Measurements from ENCODE around the gene TMEM9.
"Not testable (repeated sequence)": the region's sequence is repeated elsewhere in the genome, so short reads cannot be mapped to it uniquely, and the experiment has no call there.

TMEM9 gene

DNA sequence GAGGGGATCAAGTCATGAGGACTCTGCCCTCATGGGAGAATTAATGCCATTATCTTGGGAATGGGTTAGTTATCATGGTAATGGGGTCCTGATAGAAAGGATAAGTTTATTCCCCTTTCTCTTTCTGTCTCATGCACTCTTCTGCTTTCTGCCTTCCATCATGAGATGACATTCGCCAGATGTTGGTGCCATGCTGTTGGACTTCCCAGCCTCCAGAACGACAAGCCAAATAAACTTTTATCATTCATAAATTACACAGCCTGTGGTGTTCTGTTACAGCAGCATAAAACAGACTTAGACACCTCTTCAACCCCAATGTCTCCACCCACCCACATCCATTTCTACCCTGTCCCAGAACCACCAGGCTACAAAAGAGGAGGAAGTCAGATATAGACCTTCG, 24.4 kb upstream of the TMEM9 start:
- DNase-seq = no peak

DNA sequence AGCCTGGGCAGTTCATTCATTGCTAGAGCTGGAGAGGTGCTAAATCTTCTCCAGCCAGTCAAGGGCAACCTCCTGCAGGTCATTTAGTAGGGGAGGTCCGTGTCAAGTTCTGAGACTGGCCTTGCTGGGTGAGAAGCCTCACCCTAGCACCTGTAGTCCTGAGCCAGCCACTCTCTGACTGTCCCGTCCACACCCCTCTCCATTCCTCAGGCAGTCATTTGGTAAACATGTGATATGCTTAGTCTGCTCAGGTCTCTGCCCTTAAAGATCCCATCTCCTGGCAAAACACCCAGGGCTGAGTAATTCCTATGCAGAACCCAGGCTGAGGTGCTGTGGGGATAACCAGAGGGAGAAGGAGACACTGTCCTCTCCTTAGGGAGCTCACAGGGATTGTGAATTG, 22.7 kb upstream of the TMEM9 start:
- DNase-seq = no peak

DNA sequence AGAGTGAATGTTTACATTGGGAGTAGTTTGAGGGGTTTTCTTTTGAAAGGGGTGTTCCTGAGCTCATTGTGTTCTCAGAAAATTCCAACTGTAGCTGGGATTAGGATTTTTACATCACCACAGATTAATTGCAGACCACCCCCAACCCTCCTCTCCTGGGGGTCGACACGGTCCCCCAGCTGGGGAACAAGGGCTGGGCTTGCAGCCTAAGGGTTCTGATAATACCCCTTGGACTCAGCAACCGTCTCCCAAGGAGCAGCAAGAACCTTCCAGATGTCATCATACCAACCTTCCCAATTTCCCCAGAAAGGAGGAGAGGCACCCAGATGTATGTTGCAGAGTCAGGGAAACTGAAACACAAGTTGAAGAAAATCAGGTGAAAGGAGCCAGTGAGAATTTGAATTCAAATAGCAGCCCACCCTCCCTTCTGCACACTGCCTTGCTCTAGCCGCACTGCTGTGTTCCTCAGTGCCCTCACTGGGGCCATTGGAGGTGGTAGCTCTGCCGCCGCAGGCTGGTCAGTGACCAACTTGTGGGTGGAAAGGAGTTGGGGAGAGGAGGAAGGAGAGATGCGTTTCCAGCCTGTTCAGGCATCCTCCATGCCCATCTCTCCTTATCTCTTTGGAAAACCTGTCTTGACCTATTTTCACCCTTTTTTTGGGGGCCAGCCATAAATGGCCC, 21.7 kb upstream of the TMEM9 start:
- DNase-seq = no peak

DNA sequence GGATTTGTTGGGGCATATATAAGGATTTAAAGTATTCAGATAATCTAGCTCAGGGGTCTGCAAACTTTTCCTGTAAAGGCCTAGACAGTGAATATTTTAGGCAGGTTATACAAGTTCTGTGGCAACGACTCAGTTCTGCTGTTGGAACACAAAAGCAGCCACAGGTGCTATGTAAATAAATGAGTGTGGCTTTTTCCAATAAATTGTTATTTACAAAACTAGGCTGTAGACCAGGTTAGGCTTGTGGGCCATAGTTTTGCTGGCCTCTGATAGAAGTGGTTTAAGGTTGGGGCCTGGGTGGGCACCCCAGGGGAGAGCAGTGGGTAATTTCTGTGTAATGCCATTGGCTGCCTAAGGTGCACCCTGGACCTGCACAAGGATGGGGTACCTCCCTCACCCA, 19.5 kb upstream of the TMEM9 start:
- no peak for DNase-seq

DNA sequence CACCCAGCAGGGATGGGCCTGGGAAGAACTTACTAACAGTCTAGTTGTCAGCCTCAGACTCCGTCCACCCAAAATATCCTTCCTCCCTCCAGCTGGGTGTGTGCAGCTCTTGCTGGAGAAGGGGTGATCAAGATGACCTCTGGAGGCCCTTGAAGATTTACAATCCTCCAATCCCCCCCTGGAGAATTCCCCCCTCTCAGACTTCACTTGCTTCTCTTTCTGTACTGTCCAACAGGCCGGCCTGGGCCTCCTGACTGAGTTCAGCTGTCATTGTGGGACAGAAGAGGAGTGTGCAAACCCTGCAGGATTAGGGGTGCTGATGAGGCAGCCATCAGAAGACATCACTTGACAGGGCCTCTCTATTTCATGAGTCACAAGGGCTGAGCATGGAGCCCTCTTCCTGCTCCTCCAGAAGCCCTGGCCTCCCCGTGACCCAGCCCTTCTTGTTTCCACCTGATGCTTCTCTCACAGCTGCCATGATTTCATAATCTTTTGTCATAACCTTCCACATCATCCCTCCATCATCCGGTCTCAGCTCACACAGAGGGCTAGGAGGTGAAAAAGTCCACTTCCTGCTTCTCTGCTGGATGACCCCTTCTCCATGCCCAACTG, 18.8 kb upstream of the TMEM9 start:
- no peak for DNase-seq

DNA sequence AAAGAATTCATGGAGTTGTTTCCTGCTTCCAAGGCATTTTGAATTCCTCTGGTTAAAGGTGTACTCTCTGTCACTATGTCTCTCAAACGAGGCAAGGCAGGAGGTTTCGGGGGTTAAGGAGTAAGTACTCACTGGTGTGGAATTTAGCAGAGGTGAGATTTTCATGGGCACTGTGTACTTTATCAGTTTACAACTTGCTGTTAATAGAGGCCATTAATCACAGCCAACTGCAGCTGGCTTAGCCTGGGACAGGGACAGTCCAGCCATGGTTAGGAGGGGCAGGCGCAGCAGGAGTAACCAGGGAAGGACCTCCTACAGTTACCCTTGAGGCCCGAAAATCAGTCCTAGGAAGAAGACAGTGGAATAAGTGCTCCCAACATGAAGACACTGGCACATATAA, 18.1 kb upstream of the TMEM9 start:
- DNase-seq = no peak

DNA sequence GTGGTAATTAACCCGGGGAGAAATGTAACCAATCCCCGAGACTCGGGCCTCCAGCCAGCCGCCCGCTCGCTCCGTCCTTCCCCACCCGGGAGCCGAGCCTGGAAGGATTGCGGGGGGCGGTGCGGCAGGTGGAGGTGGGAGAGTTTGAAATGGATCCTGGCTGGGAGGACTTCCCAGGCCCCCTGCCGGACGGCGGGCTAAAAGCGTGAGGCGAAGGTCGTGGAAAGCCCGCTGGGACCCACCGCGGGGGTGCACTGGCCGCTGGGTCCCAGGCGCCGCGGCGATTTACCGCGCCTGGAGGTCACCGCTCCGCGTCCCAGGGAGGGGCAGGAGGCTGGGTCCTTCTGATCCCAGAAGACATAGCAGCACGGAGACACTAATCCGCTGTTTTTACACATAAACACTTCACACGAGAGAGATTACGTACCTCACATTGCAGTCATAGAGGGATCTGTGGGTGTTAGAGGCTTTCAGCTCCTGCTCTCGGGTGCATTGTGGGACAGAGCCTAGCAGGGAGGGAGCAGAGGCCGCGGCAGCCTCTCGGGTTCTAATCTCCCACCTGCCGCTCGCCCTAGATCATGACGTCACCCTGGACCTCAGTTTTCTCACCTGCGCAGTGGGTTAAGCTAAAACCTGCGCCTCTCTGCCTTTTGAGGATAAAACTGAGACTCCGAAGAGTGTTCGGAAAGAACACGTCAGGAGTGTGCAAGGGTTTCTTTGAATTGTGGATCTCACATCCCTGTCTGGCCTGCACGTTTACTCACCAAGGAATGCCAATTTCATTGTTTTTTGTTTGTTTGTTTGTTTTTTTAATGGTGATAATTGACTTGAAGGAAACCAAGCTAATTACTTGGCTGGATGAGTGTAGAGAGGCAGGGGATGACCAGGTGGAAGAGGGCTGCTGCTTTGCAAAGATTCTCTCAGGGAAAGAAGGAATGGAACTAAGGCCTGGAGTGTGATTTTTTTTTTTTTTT, 17.1 kb upstream of the TMEM9 start:
- DNase-seq = peak; percentile 94

DNA sequence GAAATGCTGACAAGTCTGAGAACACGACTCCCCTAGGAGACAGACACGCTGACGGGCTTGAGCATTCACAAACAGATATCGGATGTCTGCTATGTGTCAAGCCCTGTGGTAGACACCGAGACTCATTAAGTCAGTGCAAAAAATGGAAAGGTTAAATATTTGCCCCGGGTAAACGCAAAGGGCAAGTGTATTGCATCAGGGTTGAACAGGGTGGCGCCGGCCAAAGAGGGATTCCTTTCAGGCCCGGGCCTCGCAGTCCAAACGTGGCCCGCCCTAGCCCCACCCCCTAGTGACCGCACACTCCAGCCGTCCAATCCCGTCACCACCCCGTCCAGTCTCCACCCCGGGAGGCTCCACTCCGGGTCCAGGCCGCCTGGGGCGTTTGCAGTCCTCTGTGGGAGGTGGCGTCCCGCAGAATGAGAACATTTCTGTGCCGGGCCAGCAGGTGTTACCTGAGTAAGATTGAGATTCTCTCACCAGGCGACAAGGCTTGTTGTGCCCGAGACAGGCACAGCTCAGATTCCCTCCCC, 16.3 kb upstream of the TMEM9 start:
- DNase-seq = no peak

DNA sequence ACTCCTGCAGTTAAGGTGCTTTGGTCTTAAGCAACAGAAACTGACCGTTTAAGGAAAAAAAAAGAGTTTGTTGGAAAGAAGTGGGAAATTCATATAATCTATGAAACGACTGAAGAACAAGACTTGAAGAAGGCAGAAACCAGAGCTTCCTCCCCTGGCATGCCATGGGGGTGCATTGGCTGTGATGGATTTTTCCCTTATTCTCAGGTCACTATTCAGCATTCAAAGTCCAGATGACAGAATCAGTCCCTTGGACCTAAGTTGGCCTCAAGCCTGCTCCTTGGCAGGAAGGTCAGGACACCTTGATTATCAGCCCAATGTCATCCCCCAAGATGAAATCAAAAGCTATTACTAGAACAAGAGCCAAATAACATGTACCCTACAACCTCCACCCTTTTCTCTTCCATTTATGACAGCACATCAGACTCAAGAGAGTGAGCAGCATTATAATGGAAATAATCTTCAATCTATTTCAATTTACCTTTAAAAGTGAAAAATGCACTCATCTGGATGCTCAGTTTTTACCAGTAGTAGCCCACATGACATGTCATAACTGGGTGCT, 15.8 kb upstream of the TMEM9 start:
- DNase-seq = no peak

DNA sequence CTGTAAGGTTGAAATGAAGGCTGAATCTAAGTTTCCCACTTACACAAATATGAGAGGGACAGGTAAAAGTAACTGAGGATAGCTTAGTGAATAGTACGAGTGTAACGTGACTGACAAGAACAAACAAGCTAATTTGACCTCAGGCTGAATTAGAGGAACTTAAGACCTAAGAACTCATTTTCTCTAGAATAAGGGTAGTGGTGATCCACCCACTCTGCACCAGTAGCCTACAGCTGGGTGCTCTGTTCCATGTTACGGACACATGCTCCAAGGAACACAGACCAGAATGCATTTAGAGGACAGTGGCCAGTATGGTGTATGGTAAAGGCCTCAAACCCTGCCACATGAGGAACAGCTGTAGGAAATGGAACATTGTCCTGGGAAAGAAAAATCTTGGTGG, 14.9 kb upstream of the TMEM9 start:
- DNase-seq = no peak

DNA sequence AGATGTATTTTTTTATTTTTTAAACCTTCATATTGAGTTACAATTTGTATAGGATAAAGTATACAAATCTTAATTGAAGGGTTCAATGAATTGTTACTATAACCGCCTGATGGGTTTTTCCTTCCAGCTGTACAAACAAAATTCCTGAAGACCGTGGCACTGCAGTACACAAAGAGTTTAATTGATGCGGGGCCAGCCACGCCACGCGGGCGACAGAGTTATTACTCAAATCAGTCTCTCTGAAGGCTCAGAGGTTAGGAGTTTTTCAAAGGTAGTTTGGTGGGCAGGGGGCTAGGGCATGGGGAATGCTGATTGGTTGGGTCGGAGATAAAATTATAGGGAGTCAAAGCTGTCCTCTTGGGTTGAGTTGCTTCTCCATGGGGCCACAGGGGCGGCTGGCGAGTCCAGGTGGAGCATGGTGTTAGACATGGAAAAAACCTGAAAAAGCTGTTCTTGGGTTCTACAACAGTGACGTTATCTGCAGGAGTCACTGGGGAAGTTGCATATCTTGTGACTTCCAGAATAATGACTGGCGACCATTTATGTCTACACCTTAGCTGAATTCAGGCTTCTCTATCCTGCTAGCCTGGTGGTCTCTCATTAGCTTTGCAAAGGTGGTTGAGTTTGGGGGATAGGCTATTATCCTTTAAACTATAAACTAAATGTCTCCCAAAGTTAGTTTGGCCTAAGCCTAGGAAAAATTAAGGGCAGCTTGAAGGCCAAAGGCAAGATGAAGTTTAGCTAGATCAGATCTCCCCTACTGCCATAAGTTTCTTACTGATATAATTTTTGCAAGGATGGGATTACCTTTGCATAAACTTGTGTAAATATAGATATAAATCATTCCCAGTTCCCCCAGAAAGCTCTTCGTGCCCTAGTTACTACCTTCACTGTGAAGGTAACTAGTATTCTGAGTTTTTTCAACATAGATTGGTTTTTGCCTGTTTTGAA, 13.0 kb upstream of the TMEM9 start:
- DNase-seq = no peak

DNA sequence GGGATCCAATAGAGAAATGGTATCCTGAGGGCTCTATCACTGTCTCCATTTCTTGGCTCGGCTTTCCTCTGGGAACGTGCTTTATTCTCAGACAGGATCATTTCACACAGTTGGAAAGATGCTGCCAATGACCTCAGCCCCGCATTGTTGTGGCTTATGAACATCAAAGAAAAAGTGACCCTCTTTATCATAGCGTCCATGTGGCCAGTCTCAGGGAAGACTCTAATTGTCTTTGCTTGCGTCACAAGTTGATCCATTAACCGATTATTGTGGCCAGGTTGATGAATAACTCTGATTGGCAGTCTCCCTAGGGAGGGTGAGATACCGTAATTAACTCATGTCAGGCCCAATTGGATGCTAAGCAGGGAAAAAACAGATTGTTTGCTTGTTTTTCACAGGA, 10.4 kb upstream of the TMEM9 start:
- no peak for DNase-seq

DNA sequence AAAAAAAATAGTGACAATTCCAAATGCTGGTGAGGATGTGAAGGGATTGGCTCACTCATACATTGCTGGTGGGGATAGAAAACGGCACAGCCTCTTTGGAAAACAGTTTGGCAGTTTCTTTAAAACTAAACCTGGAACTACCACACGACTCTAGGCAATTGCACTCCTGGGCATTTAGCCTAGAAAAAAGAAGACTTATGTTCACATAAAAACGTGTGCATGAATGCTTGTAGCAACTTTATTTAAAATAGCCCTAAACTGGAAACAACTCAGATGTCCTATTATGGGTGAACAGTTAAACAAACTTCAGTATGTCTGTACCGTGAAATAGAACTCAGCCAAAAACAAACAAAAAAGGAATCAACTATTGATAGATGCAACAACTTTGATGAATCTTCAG, 9.4 kb upstream of the TMEM9 start:
- DNase-seq = no peak

DNA sequence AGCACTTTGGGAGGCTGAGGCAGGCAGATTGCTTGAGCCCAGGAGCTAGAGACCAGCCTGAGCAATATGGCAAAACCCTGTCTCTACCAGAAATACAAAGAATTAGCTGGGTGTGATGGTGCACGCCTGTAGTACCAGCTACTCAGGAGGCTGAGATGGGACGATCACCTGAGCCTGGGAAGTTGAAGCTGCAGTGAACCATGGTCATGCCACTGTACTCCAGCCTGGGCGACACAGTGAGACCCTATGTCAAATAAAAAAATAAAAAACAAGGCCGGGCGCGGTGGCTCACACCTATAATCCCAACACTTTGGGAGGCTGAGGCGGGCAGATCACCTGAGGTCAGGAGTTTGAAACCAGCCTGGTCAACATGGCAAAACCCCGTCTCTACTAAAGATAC, 8.8 kb upstream of the TMEM9 start:
- DNase-seq = not testable (repeated sequence)

DNA sequence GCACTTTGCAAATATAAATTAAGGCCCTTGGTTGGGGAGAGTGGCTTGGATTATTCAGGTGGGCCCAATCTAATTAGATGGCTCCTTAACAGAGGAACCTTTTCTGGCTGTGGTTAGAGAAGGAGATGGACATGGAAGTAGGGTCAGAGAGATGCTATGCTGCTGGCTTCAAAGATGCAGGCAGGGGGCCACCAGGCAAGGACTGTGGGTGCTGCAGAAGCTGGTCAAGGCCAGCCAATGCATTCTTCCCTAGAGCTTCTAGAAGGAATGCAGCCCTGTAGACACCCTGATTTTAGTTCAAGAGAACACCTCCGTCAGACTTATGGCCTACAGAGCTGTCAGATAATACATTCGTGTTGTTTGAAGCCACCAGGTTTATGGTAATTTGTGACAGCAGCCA, 3.7 kb upstream of the TMEM9 start:
- no peak for DNase-seq

DNA sequence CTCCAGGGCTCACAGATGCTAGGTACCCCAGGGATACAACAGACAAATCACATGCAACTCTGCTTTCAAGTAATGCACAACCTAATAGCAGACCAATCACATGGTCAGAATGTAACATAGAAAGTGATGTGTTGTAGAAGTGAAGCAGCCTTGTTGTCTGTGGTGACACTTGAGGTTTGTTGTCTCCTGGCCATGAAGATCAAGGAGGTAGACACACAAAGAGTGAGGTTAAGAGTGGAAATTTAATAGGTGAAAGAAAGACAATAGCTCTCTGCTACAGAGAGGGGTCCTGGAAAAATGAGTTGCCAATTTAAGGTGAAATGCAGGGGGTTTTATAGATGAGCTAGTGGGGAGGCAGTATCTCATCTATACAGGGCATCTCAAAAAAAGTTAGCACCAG, 2.5 kb upstream of the TMEM9 start:
- no peak for DNase-seq

DNA sequence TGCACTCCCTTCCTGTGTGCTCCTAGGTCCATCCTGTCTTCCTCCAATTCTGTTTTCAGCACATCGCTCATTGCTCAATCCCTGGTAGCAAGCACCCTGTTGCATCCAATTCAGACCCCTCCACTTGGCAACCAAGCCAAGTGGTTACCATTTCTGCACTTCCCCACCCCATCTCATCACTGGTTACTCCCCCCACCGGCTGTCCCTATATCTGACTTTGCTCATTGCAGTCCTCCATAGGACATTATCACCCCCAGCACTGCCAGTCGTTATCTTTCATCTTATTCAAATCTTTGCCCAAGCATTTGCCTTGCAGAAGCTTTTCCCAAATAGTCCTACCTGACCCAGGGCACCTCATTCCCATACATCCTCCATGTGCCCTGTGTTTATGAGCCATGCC, 2.1 kb upstream of the TMEM9 start:
- no peak for DNase-seq

DNA sequence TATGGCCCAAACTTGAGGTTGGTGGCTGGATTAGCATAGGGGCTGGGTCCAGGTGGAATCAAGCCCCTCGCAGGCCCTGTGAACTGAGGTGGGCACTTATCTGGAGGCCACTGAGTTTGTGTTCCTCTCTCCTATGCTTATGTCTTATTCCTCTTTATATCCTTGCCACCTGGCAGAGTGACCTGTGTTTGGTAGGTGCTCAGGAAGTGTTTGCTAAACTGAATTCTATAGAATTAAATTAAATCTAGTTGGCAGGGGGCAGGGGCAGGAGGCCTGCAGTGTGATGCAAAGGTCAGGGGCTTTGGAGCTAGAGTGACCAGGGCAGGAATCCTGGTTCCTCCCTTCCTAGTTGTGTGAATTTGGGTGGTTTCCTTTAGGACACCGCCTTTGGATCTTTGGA, 1.1 kb upstream of the TMEM9 start:
- no peak for DNase-seq

DNA sequence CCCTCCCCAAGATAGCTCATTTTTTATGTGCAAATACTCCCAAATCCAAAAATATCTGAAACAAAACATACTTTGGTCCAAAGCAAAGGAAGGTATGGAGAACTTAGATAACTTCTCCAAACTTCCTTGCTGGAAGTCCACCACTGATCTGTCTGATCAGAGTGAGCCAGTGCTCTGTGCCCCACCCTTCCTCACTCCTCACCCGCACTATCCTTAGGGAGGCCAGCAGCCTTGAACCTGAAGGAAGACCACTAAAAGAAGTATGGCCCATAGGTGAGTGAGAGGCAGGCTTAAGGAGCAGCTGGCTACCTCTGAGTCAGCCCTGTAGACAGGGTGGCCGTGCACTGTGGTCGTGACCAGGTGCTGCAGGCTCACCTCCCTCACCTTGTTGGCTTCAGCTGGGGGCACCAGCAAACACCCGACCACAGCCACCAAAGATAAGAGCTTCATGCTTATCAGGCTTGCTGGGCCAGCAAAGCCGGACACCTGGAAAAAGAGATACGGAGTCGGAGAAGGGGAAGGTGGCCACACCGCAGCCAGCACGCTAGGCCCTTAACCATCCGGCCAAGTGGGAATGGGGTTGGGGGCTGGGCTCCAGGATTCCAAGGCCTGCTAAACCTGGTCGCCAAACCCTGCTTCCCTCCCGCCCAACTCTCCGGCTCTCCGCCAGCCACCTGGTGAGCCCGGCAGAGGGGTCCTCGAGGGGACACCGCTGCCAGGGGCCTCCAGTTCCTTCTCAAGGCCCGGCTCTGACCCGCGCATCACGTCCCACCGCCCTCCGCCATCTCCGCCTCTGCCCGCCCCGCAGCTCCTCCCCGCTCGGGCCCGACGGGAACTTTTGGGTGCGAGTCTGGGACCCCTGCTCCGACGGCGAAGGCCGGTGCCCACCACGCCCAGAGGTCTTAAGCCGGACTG, 543 bp downstream of the TMEM9 start:
- DNase-seq = peak; percentile 86

DNA sequence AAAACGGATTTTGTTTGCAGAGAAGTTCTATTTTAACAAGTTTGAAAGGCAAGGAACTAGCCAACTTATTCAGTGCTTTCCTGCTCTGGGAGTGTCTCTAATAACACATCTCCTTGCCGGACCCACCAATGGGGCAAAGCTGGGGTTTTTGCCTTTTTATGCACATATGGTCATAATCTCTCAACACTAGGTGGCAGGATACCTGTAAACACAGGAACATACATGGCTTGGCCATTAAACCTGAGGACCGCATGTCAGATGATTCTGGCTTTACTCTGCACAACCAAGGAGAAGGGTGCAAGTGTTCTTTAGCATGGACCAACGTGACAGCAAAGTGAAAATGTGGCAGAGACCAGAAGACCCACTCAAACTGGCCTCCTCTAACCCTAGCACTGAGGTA, 4.9 kb downstream of the TMEM9 start:
- no peak for DNase-seq
